Activated naive CD4-positive, alpha-beta T cell treated with anti-CD3 and anti-CD28 coated beads, Interleukin-2, amount 50 U/mL, for 16 hours (primary cell): Measurements from ENCODE around the gene CDC34.
A peak's percentile ranks its signal among the peaks of the same experiment; 100 is the strongest.

Experiments
- DNase-seq: peaks from one replicate; pipeline ENCODE4 v3.0.0-alpha.2; 2020

The CDC34 gene, protein sequence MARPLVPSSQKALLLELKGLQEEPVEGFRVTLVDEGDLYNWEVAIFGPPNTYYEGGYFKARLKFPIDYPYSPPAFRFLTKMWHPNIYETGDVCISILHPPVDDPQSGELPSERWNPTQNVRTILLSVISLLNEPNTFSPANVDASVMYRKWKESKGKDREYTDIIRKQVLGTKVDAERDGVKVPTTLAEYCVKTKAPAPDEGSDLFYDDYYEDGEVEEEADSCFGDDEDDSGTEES

GRCh38 chr19:531753-532560, at the start of gene CDC34:
Gene CDC34, plus strand, starts transcription at chr19:531760. Its CDS starts 172 bp downstream, at chr19:531932.
- DNase-seq = no peak

DNA sequence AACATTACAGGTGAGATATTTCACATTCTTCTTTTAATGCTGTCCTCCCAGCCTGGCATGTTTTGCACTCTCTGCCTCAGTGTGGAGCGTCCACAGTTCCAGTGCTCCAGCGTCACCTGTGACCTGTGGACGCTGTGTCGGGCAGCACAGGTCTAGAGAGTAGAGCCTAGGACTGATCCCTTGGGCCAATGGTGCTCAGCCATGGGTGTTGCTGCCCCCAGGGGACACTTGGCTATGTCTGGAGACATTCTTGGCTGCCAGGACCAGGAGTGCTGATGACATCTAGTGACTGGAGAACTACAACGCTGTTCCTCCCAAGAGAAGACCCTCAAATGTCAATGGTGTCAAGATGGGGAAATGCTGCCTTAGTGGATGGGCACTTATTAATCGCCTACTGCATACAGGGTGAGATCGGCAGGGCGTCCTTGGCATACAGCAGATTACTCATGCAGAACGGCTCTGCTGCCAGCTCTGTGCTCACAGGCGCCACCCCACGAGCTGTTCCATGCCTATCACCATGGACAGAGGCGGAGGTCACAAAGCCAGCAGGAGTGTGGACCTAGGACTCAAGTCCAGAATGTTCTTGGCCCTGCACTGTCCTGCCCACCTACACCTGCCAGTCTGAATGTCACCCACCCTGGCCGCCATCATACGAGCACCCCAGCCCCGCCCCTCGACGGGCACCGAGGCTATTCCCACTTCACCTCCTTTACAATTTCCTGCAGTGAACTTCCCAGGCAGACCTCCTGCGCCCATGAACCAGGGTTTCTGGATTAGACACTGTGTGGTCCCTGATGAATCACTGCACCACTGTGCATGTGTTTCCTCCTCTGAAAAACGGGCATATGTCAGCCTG, 49.1 kb upstream of the CDC34 start:
- DNase-seq = no peak

- no peak for DNase-seq
Observed at GRCh38 chr19:483332-484072, 48.1 kb upstream of the CDC34 start.

DNA sequence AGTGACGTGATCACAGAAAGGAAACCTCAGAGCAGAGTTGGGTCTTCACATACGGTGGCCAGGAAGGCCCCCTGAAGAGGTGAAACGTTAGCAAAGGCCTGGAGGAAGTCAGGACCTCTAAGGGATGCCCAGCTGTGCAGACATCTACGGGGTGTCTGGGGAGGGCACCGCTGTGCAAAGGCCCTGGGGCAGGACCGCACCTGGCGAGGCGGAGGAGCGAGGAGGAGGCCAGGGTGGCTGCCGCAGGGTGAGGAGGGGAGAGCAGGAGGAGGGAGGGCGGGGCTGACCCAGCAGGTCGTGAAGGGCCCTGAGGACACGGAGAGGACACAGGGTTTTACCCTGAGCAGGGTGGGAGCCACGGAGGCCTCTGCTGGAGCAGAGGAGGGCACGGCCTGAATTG, 47.1 kb upstream of the CDC34 start:
- no peak for DNase-seq

- no peak for DNase-seq
Observed at GRCh38 chr19:485077-485476, 46.5 kb upstream of the CDC34 start.

DNA sequence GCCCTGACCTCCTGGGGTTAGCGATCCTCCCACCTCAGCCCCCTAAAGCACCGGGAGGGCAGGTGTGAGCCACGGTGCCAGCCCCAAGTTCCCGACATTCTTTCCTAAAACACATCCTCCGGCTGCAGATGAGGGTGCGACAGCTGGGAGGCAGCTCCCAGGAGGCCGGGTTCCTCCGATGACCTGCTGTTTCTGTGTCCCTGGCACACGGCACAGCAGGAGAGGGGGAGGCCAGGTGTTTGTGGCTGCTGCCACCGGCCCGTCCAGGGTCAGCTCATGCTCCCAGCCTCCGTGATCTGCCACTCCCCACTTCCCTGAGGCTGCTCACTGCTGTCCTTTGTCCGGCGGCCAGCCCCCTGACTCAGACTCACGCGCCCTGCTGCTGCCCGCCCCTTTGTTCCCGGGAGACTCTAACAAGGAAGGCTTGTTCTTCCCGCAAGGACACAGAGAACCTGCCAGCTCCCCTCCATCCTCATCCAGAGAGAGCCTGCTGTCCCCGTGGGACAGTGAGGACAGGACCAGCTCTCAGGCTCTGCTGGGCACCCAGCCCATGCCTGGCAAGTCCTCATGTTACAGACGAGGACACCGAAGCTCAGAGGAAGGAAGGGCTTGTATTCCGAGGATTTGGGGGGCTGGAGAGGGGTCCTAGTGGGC, 45.9 kb upstream of the CDC34 start:
- DNase-seq = no peak

- DNase-seq = peak; percentile 96
Observed at GRCh38 chr19:488505-489417, 42.8 kb upstream of the CDC34 start.

DNA sequence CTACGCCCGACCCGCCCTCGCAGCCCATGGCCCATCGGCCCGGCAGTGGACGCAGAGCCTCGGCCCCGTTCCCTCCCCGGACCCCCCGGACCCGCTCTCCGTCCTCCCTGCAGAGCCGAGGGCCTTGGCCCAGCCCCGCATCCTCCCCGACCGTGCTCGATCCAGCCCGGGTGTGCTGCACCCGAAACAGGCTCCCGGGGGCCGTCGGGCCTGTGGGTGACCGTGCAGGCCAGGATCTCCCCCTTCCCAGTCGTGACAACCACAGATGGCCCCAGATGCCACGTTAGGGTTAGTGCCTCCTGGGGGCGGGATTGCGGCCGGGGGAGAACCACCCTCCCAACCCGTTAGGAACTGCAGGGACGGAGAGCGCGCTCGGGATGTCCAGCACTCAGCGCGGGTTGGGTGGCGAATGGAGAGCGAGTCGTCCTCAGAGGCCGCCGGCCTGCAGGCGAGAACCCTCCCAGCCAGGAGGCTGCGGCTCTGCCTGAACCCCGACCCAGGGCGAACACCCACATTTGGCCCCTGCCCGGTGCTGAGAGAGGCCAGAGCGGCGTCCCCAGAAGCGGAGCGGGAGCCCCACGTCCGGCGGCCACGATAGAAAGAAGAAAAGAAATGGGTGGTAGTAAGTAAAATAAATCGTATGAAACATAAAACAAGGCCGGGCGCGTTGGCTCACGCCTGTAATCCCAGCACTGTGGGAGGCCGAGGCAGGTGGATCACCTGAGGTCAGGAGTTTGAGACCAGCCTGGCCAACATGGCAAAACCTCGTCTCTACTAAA, 42.0 kb upstream of the CDC34 start:
- no peak for DNase-seq

DNA sequence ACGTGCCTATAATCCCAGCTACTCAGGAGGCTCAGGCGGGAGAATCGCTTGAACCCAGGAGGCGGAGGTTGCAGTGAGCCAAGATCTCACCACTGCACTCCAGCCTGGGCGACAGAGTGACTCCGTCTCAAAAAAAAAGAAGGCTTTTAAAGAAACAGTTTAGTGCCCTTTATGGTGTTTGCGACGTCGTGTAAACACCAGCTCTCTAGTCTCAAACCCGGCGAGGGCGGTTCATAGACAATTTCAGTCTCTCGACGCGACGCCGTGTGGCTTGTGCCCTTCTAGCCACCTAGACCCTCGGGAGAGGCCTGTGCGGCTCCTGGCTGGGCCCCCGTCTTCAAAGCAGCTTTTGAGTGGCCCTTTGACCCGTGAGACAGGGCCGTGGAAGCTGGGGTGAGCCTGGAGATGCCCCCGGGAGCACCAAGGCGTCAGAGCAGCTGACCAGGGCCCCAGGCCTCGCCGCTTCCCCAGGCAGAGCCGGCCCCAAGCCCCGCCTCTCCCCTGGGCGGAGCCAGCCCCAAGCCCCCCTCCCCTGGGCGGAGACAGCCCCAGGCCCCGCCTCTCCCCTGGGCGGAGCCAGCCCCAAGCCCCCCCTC, 40.3 kb upstream of the CDC34 start:
- no peak for DNase-seq

- DNase-seq = no peak
Observed at GRCh38 chr19:492091-492531, 39.4 kb upstream of the CDC34 start.

DNA sequence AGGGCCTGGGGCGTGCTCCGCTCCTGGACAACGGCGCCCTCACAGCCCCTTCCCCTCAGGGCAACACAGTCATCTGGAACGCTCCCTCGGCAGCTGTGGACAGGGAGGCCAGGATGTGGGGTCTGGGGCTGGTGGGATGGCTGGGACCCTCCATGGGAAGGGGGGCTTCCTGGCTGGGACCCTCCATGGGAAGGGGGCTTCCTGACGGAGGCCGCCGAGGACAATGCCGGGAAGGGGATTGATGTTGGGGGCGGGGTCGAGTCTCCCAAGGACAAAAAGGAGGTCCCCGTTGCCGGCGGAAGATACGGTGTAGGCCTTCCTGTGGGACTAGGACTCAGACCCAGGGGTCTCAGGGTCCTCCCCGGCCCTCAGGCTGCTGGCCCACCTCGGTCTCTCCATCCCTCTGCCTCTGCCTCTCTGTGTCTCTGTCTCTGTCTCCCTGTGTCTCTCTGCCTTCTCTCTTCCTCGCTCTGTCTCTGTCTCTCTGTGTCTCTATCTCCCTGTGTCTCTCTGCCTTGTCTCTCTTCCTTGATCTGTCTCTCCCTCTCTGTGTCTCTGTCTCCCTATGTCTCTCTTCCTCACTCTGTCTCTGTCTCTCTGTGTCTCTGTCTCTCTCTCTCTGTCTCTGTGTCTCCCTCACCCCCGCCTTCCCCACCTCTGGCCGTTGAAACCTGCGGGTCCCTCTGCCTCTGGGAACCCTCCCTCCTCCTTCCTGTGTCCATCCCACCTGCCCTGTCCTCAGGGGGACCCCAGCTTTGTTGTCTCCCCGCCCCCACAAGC, 38.0 kb upstream of the CDC34 start:
- no peak for DNase-seq

- DNase-seq = no peak
Observed at GRCh38 chr19:494171-495080, 37.1 kb upstream of the CDC34 start.

GRCh38 chr19:495081-495401, 36.5 kb upstream of the CDC34 start:
- DNase-seq = no peak

GRCh38 chr19:495402-496111, 36.0 kb upstream of the CDC34 start:
- peak; percentile 50 for DNase-seq

- DNase-seq = no peak
Observed at GRCh38 chr19:496112-496665, 35.4 kb upstream of the CDC34 start, which contains the start of gene MADCAM1. Gene MADCAM1, plus strand, starts transcription at chr19:496486. Its CDS starts 14 bp downstream, at chr19:496500.

DNA sequence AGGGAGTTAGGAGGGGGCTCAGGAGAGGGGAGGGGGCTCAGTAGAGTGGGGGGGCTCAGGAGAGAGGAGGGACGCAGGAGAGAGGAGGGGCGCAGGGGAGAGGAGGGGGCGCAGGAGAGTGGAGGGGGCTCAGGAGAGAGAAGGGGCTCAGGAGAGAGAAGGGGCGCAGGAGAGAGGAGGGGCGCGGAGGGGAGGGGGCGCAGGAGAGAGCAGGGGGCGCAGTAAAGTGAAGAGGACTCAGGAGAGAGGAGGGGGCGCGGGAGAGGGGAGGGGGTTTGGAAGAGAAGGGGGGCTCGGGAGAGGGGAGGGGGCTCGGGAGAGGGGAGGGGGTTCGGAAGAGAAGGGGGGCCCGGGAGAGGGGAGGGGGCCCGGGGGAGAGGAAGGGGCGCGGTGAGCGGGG, 34.6 kb upstream of the CDC34 start:
- DNase-seq = no peak

GRCh38 chr19:497491-497868, 34.1 kb upstream of the CDC34 start:
- DNase-seq = no peak
